GM21447 (cell line): ENCODE measurements around the gene GH1.
"Not testable (repeated sequence)": the region's sequence is repeated elsewhere in the genome, so short reads cannot be mapped to it uniquely, and the experiment has no call there.

Experiments used
- ATAC-seq: cut with Tn5 transposase; IDR thresholded peaks from one replicate; pipeline ENCODE4 v1.9.1; 2021; ENCODE audit not compliant: unreplicated experiment

GH1 gene

DNA sequence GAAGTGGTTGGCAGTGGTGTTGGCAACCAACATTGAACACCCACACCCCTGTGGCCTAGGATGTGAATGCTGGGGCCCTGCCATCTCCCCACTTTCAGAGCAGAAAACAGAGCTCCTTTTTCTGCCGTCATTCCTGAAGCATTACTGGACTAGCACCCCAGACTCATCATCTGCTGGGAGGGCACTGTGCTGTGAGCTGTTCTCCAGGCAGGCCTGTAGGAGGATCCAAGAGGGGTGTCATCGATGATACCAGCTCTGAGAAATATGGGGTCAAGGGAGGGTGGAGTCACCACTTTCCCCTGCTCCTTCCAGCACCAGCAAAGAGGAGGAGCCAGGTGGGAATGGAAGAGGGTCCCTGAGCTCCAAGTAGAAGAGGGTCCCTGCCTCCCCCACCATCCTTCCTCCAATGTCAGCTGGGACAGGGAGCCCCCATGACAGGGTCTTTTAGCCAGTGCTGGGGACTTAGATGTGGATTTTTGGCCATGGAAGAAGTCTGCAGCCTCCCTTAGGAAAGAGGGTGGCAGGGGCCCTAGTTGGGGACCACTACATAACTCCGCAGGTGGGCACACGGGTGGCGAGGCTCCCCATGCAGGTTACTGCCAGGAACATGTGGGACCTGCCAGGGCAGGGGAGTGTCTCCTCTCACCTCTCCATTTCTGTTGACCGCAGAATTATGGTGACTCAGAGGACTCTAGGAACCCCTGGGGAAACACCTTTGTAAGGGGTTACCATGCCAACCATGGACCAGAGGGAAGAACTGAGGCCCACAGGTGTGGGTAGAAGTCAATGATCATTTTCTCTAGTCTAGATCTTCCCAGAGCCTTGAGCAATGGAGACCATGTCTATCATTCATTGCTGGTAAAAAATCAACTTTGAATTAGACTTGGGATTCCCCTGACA lies 19.5 kb downstream of the GH1 start:
- not testable (repeated sequence) for ATAC-seq

- ATAC-seq, result not testable (repeated sequence)
Measured at GRCh38 chr17:63896524-63897354, 21.9 kb downstream of the GH1 start, which contains the start of gene CSH1. TSS of gene CSH1 (minus strand) at chr17:63896574. CDS start at chr17:63896511, 63 bp downstream.

GRCh38 chr17:63894821-63895220 lies 23.8 kb downstream of the GH1 start:
- ATAC-seq, result not testable (repeated sequence)

DNA sequence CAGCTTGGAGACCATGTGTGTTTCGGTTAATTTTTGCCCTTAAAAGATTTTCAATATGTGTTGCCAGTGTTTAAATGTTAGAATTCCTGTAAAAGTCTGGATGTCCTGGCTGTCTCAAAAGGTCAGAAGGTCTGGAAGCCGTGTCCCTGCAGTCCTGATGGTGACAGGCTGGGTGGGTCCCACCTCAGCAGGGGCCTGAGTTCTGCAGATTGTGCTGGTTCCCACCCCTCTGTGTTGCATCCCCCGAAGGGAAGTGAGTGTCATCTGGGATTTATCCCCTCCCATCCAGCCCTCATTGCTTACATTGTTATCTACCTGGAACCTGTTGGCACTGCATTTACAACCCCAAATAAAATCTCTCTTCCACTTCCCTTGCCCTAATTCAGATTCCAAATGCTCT lies 24.6 kb downstream of the GH1 start:
- ATAC-seq, result not testable (repeated sequence)

DNA sequence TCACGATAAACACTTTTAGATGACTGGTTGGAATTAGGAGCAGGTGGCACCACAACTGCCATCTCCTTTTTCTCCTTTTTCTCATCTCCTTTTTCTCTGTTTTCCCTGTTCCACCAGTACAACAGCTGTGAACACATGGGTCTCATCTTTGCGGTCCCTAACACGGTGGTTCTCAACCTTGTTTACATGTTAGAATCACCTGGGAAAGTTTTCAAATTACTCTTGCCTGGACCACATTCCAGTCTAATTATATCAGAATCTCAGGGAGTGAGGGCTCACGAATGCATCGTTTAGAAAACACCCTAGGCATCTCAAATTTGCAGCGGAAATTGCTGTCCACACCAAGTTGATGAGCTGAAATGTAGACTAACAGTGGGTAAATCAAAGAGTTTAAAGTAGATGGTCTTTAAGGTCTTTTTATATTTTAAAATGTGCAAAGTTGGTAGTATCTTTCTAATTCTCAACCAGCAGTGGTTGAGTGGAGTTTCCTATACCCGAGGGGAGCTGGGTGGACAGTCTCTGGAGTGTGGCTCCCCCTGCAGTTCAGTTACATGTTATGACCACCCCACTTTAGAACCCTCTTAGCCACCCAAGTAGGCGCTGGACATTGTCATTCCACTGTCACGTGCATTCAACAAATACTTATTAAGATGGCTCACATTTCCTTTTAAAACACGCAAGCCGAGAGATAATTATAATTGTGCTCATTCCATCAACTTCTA lies 26.2 kb downstream of the GH1 start:
- not testable (repeated sequence) for ATAC-seq

DNA sequence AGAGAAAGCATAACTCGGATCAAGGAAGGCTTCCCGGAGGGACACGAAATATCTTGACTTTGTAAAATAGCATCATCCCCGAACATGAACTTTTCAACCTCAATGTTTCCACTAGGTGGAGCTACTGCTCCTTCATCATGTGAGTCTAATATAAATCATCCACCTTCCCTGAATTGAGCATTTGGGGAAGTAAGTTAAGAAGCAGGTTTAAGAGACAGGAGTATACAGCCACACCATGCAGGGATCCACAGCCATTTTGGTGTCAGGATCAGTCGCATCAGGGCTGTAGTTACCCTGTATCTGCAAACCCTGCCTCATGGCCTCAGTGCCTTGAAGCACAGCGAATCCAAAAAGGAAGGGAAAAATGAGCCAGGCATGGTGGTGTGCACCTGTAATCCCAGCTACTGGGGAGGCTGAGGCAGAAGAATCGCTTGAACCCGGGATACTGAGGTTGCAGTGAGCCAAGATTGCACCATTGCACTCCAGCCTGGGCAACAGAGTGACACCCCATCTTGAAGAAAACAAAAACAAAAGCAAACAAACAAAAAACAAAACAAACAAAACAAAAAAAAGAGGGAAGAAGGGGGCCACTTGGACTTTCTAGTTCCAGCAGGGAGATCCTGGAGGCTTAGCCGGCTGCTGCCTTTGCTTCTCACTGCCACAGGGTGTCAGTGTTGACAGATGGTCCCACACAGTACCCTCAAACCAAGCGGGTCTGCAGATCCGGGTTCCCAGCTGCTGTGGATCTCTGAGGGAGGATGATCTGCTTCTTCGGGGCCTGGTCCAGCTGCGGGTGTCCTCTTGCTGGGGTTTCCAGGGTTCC lies 29.4 kb downstream of the GH1 start:
- not testable (repeated sequence) for ATAC-seq

DNA sequence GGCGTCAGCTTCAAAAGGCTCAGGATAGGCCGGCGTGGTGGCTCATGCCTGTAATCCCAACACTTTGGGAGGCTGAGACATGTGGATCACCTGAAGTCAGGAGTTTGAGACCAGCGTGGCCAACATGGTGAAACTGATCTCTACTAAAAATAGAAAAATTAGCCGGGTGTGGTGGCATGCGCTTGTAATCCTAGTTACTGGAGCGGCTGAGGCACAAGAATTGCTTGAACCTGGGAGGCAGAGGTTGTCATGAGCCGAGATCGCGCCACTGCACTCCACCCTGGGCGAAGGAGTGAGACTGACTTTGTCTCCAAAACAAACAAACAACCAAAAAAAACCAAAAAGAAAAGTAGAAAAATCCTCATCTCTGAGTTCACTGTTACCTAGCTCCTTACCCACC lies 33.5 kb downstream of the GH1 start:
- not testable (repeated sequence) for ATAC-seq

GRCh38 chr17:63882626-63883126 lies 36.0 kb downstream of the GH1 start:
- not testable (repeated sequence) for ATAC-seq

GRCh38 chr17:63881935-63882601 lies 36.6 kb downstream of the GH1 start, which contains the start of gene GH2:
TSS of gene GH2 (minus strand) at chr17:63881944. CDS start at chr17:63881801, 143 bp downstream.
- ATAC-seq, result no peak

DNA sequence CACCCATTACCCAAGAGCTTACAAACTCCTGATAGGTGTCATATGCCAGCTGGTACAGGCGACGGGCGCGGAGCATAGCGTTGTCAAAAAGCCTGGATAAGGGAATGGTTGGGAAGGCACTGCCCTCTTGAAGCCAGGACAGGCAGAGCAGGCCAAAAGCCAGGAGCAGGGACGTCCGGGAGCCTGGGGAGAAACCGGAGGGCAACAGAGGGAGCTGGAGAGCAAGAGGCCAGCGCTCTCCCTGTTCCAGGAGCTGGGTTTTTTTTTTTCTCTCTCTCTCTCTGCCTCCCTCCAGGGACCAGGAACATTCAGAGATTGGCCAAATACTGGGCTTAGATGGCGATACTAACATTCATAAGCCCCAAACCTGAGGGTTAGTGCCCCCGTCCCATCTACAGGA lies 37.3 kb downstream of the GH1 start:
- not testable (repeated sequence) for ATAC-seq

DNA sequence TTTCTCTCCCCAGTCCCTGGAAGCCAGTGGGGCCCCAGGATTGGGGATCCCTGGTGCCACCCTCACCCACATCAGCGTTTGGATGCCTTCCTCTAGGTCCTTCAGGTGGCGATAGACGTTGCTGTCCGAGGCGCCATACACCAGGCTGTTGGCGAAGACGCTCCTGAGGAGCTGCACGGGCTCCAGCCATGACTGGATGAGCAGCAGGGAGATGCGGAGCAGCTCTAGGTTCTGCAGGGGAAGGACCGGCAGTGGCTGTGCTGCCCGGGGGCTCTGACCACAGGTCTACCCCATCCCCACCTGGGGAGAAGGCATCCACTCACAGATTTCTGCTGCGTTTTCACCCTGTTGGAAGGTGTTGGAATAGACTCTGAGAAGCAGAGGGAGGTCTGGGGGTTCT lies 37.9 kb downstream of the GH1 start:
- ATAC-seq, result no peak

DNA sequence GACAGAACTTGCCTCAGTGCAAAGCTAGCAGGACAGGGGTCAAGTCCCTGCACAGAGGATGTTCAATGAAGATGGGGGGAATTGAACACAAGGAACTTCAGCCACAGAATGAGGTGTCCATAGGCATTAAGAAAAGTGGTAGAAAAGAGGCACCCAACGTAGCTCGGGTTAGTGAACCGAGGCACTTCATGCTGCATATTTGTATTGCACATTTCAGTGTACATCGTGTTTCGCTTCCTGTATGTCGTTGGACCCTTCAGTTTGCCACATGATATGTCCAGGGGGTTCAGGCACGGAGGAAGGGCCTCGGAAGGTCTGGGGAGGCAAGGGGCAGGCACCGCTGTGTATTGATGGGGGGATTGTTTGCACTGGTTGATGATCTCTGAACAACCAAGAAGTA lies 40.2 kb downstream of the GH1 start:
- ATAC-seq, result not testable (repeated sequence)

DNA sequence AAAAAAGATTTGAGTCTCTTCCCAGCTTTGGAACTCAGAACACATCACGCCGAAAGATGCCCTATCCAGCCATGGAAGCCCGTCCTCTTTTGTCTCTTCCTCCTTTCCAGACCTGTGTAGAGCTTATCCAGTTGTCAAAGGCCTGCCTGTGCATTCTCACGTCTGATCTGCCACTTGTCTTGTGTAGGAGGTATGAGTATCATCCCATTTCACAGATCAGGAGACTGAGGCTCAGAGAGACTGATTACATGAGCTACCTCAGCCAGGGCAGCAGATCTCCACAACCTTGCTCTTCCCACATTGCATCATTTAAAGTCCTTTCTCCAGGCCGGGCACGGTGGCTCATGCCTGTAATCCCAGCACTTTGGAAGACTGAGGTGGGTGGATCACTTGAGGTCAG lies 43.9 kb downstream of the GH1 start:
- not testable (repeated sequence) for ATAC-seq

GRCh38 chr17:63874061-63874626 lies 44.5 kb downstream of the GH1 start:
- not testable (repeated sequence) for ATAC-seq

DNA sequence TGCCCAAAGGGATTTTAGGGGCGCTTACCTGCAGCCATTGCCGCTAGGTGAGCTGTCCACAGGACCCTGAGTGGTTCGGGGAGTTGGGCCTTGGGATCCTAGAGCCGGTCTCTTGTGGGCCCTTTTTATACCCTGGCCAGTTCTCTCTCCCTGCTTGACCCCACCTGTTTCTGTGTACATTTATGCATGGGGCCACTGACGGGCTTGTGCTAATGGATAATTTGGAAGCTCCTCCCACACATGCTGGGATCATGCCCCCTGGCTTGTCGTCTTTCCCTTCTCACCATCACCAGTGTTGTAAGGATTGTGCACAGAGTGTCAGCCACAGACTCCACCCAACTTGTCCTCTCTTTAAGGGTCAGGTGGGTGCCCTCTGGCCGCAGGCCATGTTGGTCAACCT lies 45.1 kb downstream of the GH1 start, which contains the start of gene CSH2:
Gene CSH2 (minus strand): TSS at position 101 of the 400 bp plus-strand sequence. CDS start 63 bp downstream, at position 38.
- ATAC-seq, result not testable (repeated sequence)

GRCh38 chr17:63871646-63872365 lies 46.8 kb downstream of the GH1 start:
- ATAC-seq, result not testable (repeated sequence)

DNA sequence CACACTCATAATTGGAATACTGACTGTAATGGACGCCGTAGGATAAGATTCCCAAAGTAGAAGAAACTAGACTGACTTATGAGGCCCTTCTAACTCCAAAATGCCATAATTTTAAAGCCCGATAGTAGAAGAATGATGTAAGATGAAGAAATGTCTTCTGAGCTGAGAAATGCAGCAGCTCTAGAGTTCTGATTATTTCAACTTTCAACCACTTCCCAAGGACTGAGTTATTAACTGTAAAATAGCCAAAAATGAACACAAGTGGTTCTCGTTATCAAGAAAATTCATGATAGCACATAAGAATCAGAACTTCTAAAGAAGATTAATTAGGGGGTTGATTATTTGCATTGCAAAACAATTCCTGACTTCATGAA lies 48.4 kb downstream of the GH1 start:
- ATAC-seq, result not testable (repeated sequence)
